ENCODE data around the gene ZFR. TPM values are rescaled to one million over a fixed set of nuclear protein-coding genes. Genes with fewer than 3 reads are reported as not detected.

ZFR gene
- polyA plus RNA-seq, 1 donor (not counting 4 experiments of a cell fraction or from before 2014, with no cell fraction given) = 58.7 TPM

GRCh38 chr5:32325616-32326015, 118.9 kb downstream of the ZFR start:
- H2AFZ ChIP-seq (ENCODE audit: control insufficient read depth, low read length) = no peak overlapping the region
- no peaks in the 10 kb centered on the region for H3K36me3 ChIP-seq (ENCODE audit: control insufficient read depth in 2 of 2, extremely low read depth in 1 of 2, insufficient read depth in 2 of 2, low read length in 2 of 2)
- dilution Hi-C loops (cut with MboI; ENCODE audit: extremely low pct_ligation_motif_present, low sequenced_read_pairs) = no loop called here
- H3K9ac ChIP-seq (ENCODE audit: control insufficient read depth, extremely low read depth, insufficient read depth, low read length) = no peak overlapping the region
- no peak overlapping the region for H3K4me3 ChIP-seq (ENCODE audit: control insufficient read depth in 2 of 3, extremely low read depth in 1 of 3, insufficient read depth in 2 of 3, low read depth in 1 of 3, low read length in 3 of 3)
- DNase-seq (ENCODE audit: low read depth, low spot score) (no peak), FAIRE-seq (no peak)
- peaks cover 5% of the 10 kb centered on the region for H3K9me3 ChIP-seq (ENCODE audit: control insufficient read depth, low read depth, low read length)
- no peaks in the 10 kb centered on the region for H3K4me1 ChIP-seq (ENCODE audit: control insufficient read depth, extremely low read depth, insufficient read depth, low read length)
- H3K27ac ChIP-seq (ENCODE audit: control insufficient read depth, insufficient read depth, low read length) = no peak overlapping the region
- TF ChIP-seq EZH2 (IDR thresholded peaks at IDR 0.05; ENCODE audit: low read length) = no peak
- TF ChIP-seq CTCF (optimal IDR thresholded peaks at IDR 0.05 in 1 of 3, IDR thresholded peaks at IDR 0.05 in 1 of 3, conservative IDR thresholded peaks at IDR 0.05 in 1 of 3; ENCODE audit: extremely low read depth in 1 of 3, insufficient read depth in 2 of 3, low read length in 3 of 3) = no peak
- no peaks in the 10 kb centered on the region for H3K79me2 ChIP-seq (ENCODE audit: control insufficient read depth, insufficient read depth, low read length)
- no peaks in the 10 kb centered on the region for H4K20me1 ChIP-seq (ENCODE audit: control insufficient read depth, extremely low read depth, insufficient read depth, low read length)
- H3K27me3 ChIP-seq (ENCODE audit: control insufficient read depth, extremely low read depth, insufficient read depth, low read length) = no peaks in the 10 kb centered on the region
- H3K9me1 ChIP-seq (ENCODE audit: control insufficient read depth, extremely low read depth, insufficient read depth, low read length) = no peaks in the 10 kb centered on the region
- H3K4me2 ChIP-seq (ENCODE audit: control insufficient read depth, extremely low read depth, insufficient read depth, low read depth, low read length) = no peak overlapping the region

- H3K9me1 ChIP-seq (ENCODE audit: control insufficient read depth, extremely low read depth, insufficient read depth, low read length) = no peaks in the 10 kb centered on the region
- no peaks in the 10 kb centered on the region for H3K27me3 ChIP-seq (ENCODE audit: control insufficient read depth, extremely low read depth, insufficient read depth, low read length)
- DNase-seq (ENCODE audit: low read depth, low spot score) (no peak), FAIRE-seq (no peak)
- no peak overlapping the region for H3K4me3 ChIP-seq (ENCODE audit: control insufficient read depth in 2 of 3, extremely low read depth in 1 of 3, insufficient read depth in 2 of 3, low read depth in 1 of 3, low read length in 3 of 3)
- H3K36me3 ChIP-seq (ENCODE audit: control insufficient read depth in 2 of 2, extremely low read depth in 1 of 2, insufficient read depth in 2 of 2, low read length in 2 of 2) = no peaks in the 10 kb centered on the region
- H3K79me2 ChIP-seq (ENCODE audit: control insufficient read depth, insufficient read depth, low read length) = no peaks in the 10 kb centered on the region
- dilution Hi-C loops (cut with MboI; ENCODE audit: extremely low pct_ligation_motif_present, low sequenced_read_pairs) = no loop called here
- H3K4me1 ChIP-seq (ENCODE audit: control insufficient read depth, extremely low read depth, insufficient read depth, low read length) = no peaks in the 10 kb centered on the region
- H2AFZ ChIP-seq (ENCODE audit: control insufficient read depth, low read length) = no peak overlapping the region
- no peak overlapping the region for H3K27ac ChIP-seq (ENCODE audit: control insufficient read depth, insufficient read depth, low read length)
- no peak overlapping the region for H3K4me2 ChIP-seq (ENCODE audit: control insufficient read depth, extremely low read depth, insufficient read depth, low read depth, low read length)
- H4K20me1 ChIP-seq (ENCODE audit: control insufficient read depth, extremely low read depth, insufficient read depth, low read length) = no peaks in the 10 kb centered on the region
- peaks cover 5% of the 10 kb centered on the region for H3K9me3 ChIP-seq (ENCODE audit: control insufficient read depth, low read depth, low read length)
- no peak for TF ChIP-seq EZH2 (IDR thresholded peaks at IDR 0.05; ENCODE audit: low read length)
- TF ChIP-seq CTCF (optimal IDR thresholded peaks at IDR 0.05 in 1 of 3, IDR thresholded peaks at IDR 0.05 in 1 of 3, conservative IDR thresholded peaks at IDR 0.05 in 1 of 3; ENCODE audit: extremely low read depth in 1 of 3, insufficient read depth in 2 of 3, low read length in 3 of 3) = no peak
- no peak overlapping the region for H3K9ac ChIP-seq (ENCODE audit: control insufficient read depth, extremely low read depth, insufficient read depth, low read length)
Observed at GRCh38 chr5:32325062-32325461, 119.5 kb downstream of the ZFR start.

Measured in keratinocyte (primary cell).